HCT116 (cell line): ENCODE data around the gene KAT6B. TPM values are rescaled to one million over a fixed set of nuclear protein-coding genes. Genes with fewer than 3 reads are reported as not detected.

ENCODE experiments used
- ATAC-seq: fragments of 200-7000 bp; cut with Tn5 transposase; 2 replicates; pipeline ENCODE4 v1.9.1; 2020; ENCODE audit warnings: mild to moderate bottlenecking, moderate library complexity
- BruUV-seq: library from RNA; stranded (reverse); fragments of 400-500 nt; replicated peaks from 2 replicates; lab custom pipeline; 2021; lab: Mats Ljungman, UMichigan
- CTCF ChIA-PET: fragments of 300-600 bp; sonication (Branson Sonifier 250); formaldehyde crosslinking; loops from one replicate; lab custom pipeline; 2021; ENCODE audit warnings: antibody characterized with exemption; lab: Charles Lee
- POLR2A ChIA-PET: fragments of 300-600, 350-600 bp; sonication (Branson Sonifier 250); formaldehyde crosslinking; loops from one replicate; lab custom pipeline; 2021; ENCODE audit warnings: antibody characterized with exemption; lab: Charles Lee
- RAD21 ChIA-PET, 2 experiments: fragments of 300-600 bp; sonication (Branson Sonifier 250); formaldehyde crosslinking; loops; one replicate each; lab custom pipeline; 2023; ENCODE audit warnings: low total read pairs in 2 of 2; ENCODE audit not compliant: uncharacterized antibody in 2 of 2, unreplicated experiment in 2 of 2, low non-redundant PET in 1 of 2; lab: Charles Lee
- DNase-seq: peaks from one replicate; pipeline ENCODE4 v3.0.0-alpha.2; 2010; ENCODE audit warnings: low read depth, low spot score
- H2AFZ ChIP-seq: fragments of 200-600 bp; shearing (Covaris generic), sonication (generic); 2 replicates; pipeline ENCODE4 v1.6.1; 2017; ENCODE audit warnings: low read depth, mixed run types, mixed read lengths, antibody characterized with exemption, low read length; ENCODE audit not compliant: poor library complexity, severe bottlenecking
- H3K27ac ChIP-seq: 2 replicates; pipeline ENCODE4 v1.5.1; 2012; ENCODE audit warnings: low read depth, low read length
- H3K27me3 ChIP-seq: fragments of 200-600 bp; sonication (generic); 2 replicates; pipeline ENCODE4 v1.6.1; 2016; ENCODE audit warnings: mixed run types, low read length, mixed read lengths; ENCODE audit not compliant: insufficient read depth
- H3K36me3 ChIP-seq, 2 experiments: fragments of 200-500 bp in 1 of 2; fragments of 200-600 bp in 1 of 2; sonication (Bioruptor generic) in 1 of 2; sonication (generic) in 1 of 2; 2 replicates each; pipeline versions ENCODE4 v1.5.1 to v1.6.1; 2014 to 2016; ENCODE audit warnings: low read length in 2 of 2, inconsistent platforms in 1 of 2, mixed read lengths in 1 of 2, mixed run types in 1 of 2; ENCODE audit not compliant: insufficient read depth in 2 of 2, control insufficient read depth in 1 of 2
- H3K4me1 ChIP-seq, 2 experiments: fragments of 200-600 bp in 1 of 2; sonication (generic) in 1 of 2; 2 replicates each; pipeline versions ENCODE4 v1.5.1 to v1.6.1; 2012 to 2017; ENCODE audit warnings: low read length in 2 of 2, inconsistent platforms in 1 of 2, mild to moderate bottlenecking in 1 of 2, mixed read lengths in 1 of 2, mixed run types in 1 of 2, moderate library complexity in 1 of 2; ENCODE audit not compliant: insufficient read depth in 2 of 2, control insufficient read depth in 1 of 2
- H3K4me2 ChIP-seq: fragments of 200-600 bp; sonication (generic); 2 replicates; pipeline ENCODE4 v1.6.1; 2017; ENCODE audit warnings: mixed run types, low read length, mixed read lengths
- H3K4me3 ChIP-seq, 2 experiments: fragments of 200-600 bp in 1 of 2; sonication (generic) in 1 of 2; replicated peaks in 1 of 2; 2 replicates each; pipeline ENCODE4 v1.5.1; 2011 to 2016; ENCODE audit warnings: low read length in 2 of 2, control low read depth in 1 of 2, low read depth in 1 of 2, mild to moderate bottlenecking in 1 of 2, mixed read lengths in 1 of 2, mixed run types in 1 of 2
- H3K79me2 ChIP-seq: fragments of 200-600 bp; sonication (generic); 2 replicates; pipeline ENCODE4 v1.6.1; 2017; ENCODE audit warnings: mild to moderate bottlenecking, mixed run types, low read length, moderate library complexity, mixed read lengths; ENCODE audit not compliant: insufficient read depth
- H3K9ac ChIP-seq: fragments of 200-600 bp; sonication (generic); 2 replicates; pipeline ENCODE4 v1.6.1; 2016; ENCODE audit warnings: low read length, mixed read lengths
- H3K9me2 ChIP-seq: fragments of 200-600 bp; sonication (generic), shearing (Covaris generic); 2 replicates; pipeline ENCODE4 v1.6.1; 2017; ENCODE audit warnings: mixed run types, mild to moderate bottlenecking, moderate library complexity; ENCODE audit not compliant: insufficient read depth
- H3K9me3 ChIP-seq, 2 experiments: fragments of 200-500 bp in 1 of 2; fragments of 200-600 bp in 1 of 2; sonication (Bioruptor generic) in 1 of 2; sonication (generic) in 1 of 2; 2 replicates each; pipeline ENCODE4 v1.6.1; 2014 to 2017; ENCODE audit warnings: low read length in 2 of 2, mixed read lengths in 2 of 2, inconsistent platforms in 1 of 2, low read depth in 1 of 2, mild to moderate bottlenecking in 1 of 2, mixed run types in 1 of 2, moderate library complexity in 1 of 2; ENCODE audit not compliant: control insufficient read depth in 1 of 2, insufficient read depth in 1 of 2
- H4K20me1 ChIP-seq: fragments of 200-600 bp; sonication (generic), shearing (Covaris generic); 2 replicates; pipeline ENCODE4 v1.6.1; 2017; ENCODE audit warnings: mixed run types, mild to moderate bottlenecking, moderate library complexity; ENCODE audit not compliant: insufficient read depth
- CEBPB ChIP-seq: IDR thresholded peaks from 2 replicates; pipeline ENCODE4 v1.6.1; 2012; ENCODE audit warnings: low read depth
- EGR1 ChIP-seq: IDR thresholded peaks from 2 replicates; pipeline ENCODE4 v1.6.1; 2012; ENCODE audit warnings: low read depth
- EZH2 ChIP-seq: fragments of 200-600 bp; sonication (generic); IDR thresholded peaks from 2 replicates; pipeline ENCODE4 v1.6.1; 2017; ENCODE audit warnings: antibody characterized with exemption, mixed run types
- EZH2phosphoT487 ChIP-seq: fragments of 200-600 bp; IDR thresholded peaks from 2 replicates; pipeline ENCODE4 v1.6.1; 2018; ENCODE audit warnings: antibody characterized with exemption, borderline replicate concordance
- FOSL1 ChIP-seq: IDR thresholded peaks from 2 replicates; pipeline ENCODE4 v1.6.1; 2012; ENCODE audit warnings: low read depth
- RAD21 ChIP-seq: IDR thresholded peaks from 2 replicates; pipeline ENCODE4 v1.6.1; 2012; ENCODE audit warnings: low read depth, mild to moderate bottlenecking
- SIN3A ChIP-seq: IDR thresholded peaks from 2 replicates; pipeline ENCODE4 v1.6.1; 2012; ENCODE audit warnings: low read depth
- TCF7L2 ChIP-seq: IDR thresholded peaks from 2 replicates; pipeline ENCODE4 v1.7.0; 2011; ENCODE audit warnings: borderline replicate concordance, inconsistent platforms; ENCODE audit not compliant: insufficient read depth, insufficient read length; ENCODE audit errors: extremely low read depth
- intact Hi-C: fragments of 100-400 bp; cut with micrococcal nuclease; formaldehyde crosslinking; loops from 2 replicates; pipeline ENCODE4 v1.10.0; 2022
- total RNA-seq: library from RNA; stranded (reverse); gene quantifications from one replicate; pipeline ENCODE4 v1.2.1, GENCODE V29; 2021; ENCODE audit not compliant: unreplicated experiment
- TF ChIP-seq, protein P1 (sequence below), 3 experiments: fragments of 200-600 bp in 1 of 3; sonication (generic) in 1 of 3; IDR thresholded peaks in 2 of 3; conservative IDR thresholded peaks in 1 of 3; 2 replicates each; pipeline ENCODE4 v1.5.1; 2012 to 2017; ENCODE audit warnings: low read depth in 2 of 3, low read length in 2 of 3, antibody characterized with exemption in 1 of 3, borderline replicate concordance in 1 of 3, control low read depth in 1 of 3, mild to moderate bottlenecking in 1 of 3, mixed read lengths in 1 of 3, mixed run types in 1 of 3, moderate library complexity in 1 of 3; ENCODE audit not compliant: insufficient read depth in 1 of 3

The KAT6B gene
- total RNA-seq, 1 experiment from 2014 or later: 17.8 TPM

DNA sequence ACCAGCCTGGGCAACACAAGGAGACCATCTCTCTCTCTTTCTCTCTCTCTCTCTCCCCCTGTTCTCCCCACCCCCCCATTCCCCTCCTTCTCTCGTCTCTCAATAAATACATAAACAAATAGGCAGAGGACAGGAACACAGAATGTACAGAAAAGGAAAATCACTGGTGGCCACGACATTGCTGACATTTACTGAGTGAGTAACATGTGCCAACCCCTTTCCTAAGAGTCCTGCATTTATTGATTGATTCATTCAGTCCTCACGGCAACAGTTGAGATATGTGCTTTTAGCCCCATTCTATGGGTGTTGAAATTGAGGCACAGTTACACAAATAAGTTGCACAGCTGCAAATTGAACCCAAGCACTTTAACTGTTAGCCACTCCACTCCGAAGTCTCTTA, 170.8 kb downstream of the KAT6B start:
- TF ChIP-seq EZH2phosphoT487 (no peak), RAD21 (no peak), FOSL1 (no peak), EGR1 (no peak), SIN3A (no peak), CEBPB (no peak), TCF7L2 (no peak), EZH2 (no peak)
- TF ChIP-seq, protein P1, sequence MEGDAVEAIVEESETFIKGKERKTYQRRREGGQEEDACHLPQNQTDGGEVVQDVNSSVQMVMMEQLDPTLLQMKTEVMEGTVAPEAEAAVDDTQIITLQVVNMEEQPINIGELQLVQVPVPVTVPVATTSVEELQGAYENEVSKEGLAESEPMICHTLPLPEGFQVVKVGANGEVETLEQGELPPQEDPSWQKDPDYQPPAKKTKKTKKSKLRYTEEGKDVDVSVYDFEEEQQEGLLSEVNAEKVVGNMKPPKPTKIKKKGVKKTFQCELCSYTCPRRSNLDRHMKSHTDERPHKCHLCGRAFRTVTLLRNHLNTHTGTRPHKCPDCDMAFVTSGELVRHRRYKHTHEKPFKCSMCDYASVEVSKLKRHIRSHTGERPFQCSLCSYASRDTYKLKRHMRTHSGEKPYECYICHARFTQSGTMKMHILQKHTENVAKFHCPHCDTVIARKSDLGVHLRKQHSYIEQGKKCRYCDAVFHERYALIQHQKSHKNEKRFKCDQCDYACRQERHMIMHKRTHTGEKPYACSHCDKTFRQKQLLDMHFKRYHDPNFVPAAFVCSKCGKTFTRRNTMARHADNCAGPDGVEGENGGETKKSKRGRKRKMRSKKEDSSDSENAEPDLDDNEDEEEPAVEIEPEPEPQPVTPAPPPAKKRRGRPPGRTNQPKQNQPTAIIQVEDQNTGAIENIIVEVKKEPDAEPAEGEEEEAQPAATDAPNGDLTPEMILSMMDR (IDR thresholded peaks at IDR 0.05 in 2 of 3, conservative IDR thresholded peaks at IDR 0.05 in 1 of 3; ENCODE audit: borderline replicate concordance in 1 of 3, insufficient read depth in 1 of 3, low read depth in 2 of 3, low read length in 2 of 3): no peak

More for the DNA sequence above, 170.8 kb downstream of the KAT6B start:
- Histone ChIP-seq H4K20me1 (no peaks in the 10 kb centered on the region), H3K4me3 (no peak overlapping the region), H3K9ac (no peak overlapping the region), H3K27me3 (no peaks in the 10 kb centered on the region), H3K9me3 (no peaks in the 10 kb centered on the region), H3K9me2 (no peaks in the 10 kb centered on the region), H3K27ac (no peak overlapping the region), H3K36me3 (no peaks in the 10 kb centered on the region), H2AFZ (no peak overlapping the region), H3K4me1 (no peaks in the 10 kb centered on the region), H3K4me2 (no peak overlapping the region), H3K79me2 (no peaks in the 10 kb centered on the region)
- CTCF ChIA-PET: no interaction called here
- intact Hi-C loops: no loop called here
- ATAC-seq (no peak), DNase-seq (no peak)
- RAD21 ChIA-PET: no interaction called here
- no TSS peak for BruUV-seq
- POLR2A ChIA-PET: no interaction called here
